ENCODE results near the gene ITGA11.

ITGA11 gene

GRCh38 chr15:68281008-68281407 is 151.0 kb downstream of the ITGA11 start:
- DNase-seq = no peak
- intact Hi-C loops (cut with DNase I) = no loop called here

GRCh38 chr15:68279779-68280753 is 151.9 kb downstream of the ITGA11 start:
- intact Hi-C loops (cut with DNase I) = loop anchor here (2.0 kb wide), 1 partner anchor 23 kb away; no protein-coding TSS in a partner anchor
- DNase-seq = no peak

GRCh38 chr15:68278595-68279405 is 153.2 kb downstream of the ITGA11 start:
- DNase-seq = peak in 10 of 42 donors; percentile 12 to 55 (median 26)
- intact Hi-C loops (cut with DNase I) = loop anchor here (2.0 kb wide), 1 partner anchor 22 kb away; no protein-coding TSS in a partner anchor

- DNase-seq = peak in 6 of 42 donors; percentile 28 to 64 (median 60)
- intact Hi-C loops (cut with DNase I) = loop anchor here (2.0 kb wide), 1 partner anchor 21 kb away; no protein-coding TSS in a partner anchor
Measured at GRCh38 chr15:68278345-68278594, 153.7 kb downstream of the ITGA11 start.

- peak; percentile 79 to 97 (median 92) for DNase-seq
- intact Hi-C loops (cut with DNase I) = loop anchor here (2.0 kb wide), 1 partner anchor 21 kb away; no protein-coding TSS in a partner anchor
Measured at GRCh38 chr15:68277603-68278344, 154.2 kb downstream of the ITGA11 start, which contains the start of gene FEM1B. Gene FEM1B, plus strand, starts transcription at chr15:68277745. Its CDS starts 673 bp downstream, at chr15:68278418.

- DNase-seq = peak; percentile 40 to 85 (median 66)
- intact Hi-C loops (cut with DNase I) = no loop called here
Measured at GRCh38 chr15:68277131-68277602, 154.8 kb downstream of the ITGA11 start.

GRCh38 chr15:68276668-68277067 is 155.3 kb downstream of the ITGA11 start:
- no peak for DNase-seq
- intact Hi-C loops (cut with DNase I) = no loop called here

GRCh38 chr15:68275165-68275746 is 156.7 kb downstream of the ITGA11 start:
- intact Hi-C loops (cut with DNase I) = no loop called here
- DNase-seq = no peak

GRCh38 chr15:68274201-68274848 is 157.6 kb downstream of the ITGA11 start:
- DNase-seq = peak in 1 of 42 donors; percentile 48
- intact Hi-C loops (cut with DNase I) = no loop called here

- intact Hi-C loops (cut with DNase I) = no loop called here
- no peak for DNase-seq
Measured at GRCh38 chr15:68272721-68273271, 159.2 kb downstream of the ITGA11 start.

- peak in 19 of 42 donors; percentile 22 to 64 (median 42) for DNase-seq
- intact Hi-C loops (cut with DNase I) = no loop called here
Measured at GRCh38 chr15:68271854-68272471, 160.0 kb downstream of the ITGA11 start.

GRCh38 chr15:68268405-68268804 is 163.6 kb downstream of the ITGA11 start:
- intact Hi-C loops (cut with DNase I) = no loop called here
- no peak for DNase-seq

GRCh38 chr15:68265674-68266073 is 166.3 kb downstream of the ITGA11 start:
- intact Hi-C loops (cut with DNase I) = no loop called here
- DNase-seq = no peak

GRCh38 chr15:68265081-68265480 is 166.9 kb downstream of the ITGA11 start:
- intact Hi-C loops (cut with DNase I) = no loop called here

GRCh38 chr15:68264282-68264681 is 167.7 kb downstream of the ITGA11 start:
- intact Hi-C loops (cut with DNase I) = no loop called here
- DNase-seq = no peak

More at GRCh38 chr15:68265081-68265480, 166.9 kb downstream of the ITGA11 start:
- no peak for DNase-seq

- DNase-seq = no peak
- intact Hi-C loops (cut with DNase I) = no loop called here
Measured at GRCh38 chr15:68262514-68263356, 169.2 kb downstream of the ITGA11 start.
